Stimulated activated CD4-positive, alpha-beta T cell treated with anti-CD3 and anti-CD28 coated beads, Interleukin-1b, Interleukin-23, amount 100 ng/mL, for 1 hour (primary cell): Measurements from ENCODE around the gene MTCP1.

Experiments
- DNase-seq, 2 donors: peaks; one replicate each; pipeline ENCODE4 v3.0.0-alpha.2; 2020; ENCODE audit warnings: low read depth in 2 of 2

Gene MTCP1

DNA sequence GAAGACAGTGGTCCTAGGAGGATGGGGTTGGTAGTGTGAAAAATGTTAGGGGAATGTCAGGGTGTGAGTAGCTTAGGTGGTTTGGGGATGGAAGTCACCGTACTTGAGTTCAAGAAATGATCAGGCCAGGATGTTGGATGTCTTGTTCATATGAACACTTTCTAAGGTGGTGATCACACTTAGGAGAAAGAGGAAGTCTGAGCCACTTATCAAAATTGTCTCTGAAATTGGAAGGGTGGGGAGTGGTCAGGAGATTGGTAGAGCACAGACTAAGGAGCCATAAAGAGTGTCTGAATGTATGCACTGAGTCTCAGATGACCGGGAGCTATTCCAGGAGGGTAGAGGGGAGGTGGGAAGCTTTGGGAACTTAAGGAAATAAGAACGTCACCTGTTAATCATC, 17.3 kb downstream of the MTCP1 start:
- DNase-seq = no peak

DNA sequence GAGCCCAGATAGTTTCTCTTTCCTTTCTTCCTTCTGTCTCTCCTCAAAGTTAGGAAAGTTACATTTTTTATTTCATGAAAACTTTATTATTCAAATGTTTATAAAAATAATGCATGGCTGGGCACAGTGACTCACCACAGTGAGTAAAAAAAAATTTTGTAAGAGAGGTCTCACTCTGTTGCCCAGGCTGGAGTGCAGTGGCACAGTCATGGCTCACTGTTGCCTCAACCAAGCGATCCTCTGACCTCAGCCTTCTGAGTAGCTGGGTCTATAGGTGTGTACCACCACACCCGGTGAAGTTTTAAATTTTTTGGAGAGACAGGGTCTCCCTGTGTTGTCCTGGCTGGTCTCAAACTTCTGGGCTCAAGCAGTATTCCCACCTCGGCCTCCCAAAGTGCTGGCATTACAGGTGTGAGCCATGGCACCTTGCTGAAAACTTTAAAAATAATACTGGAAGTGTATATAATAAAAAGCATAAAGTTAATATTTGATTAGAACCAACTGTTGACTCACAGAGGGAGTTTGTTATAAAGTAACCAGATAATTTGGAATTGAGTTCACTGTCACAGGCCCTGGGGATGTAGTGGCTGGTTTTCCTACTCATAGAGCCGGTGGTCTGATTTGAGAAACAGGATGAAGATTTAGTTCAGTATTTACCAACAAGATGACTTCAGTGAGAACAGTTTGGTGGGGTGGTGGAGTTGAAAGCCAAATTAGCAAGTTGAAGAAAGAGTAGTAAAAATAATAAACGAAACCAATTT, 18.0 kb downstream of the MTCP1 start:
- DNase-seq = no peak

DNA sequence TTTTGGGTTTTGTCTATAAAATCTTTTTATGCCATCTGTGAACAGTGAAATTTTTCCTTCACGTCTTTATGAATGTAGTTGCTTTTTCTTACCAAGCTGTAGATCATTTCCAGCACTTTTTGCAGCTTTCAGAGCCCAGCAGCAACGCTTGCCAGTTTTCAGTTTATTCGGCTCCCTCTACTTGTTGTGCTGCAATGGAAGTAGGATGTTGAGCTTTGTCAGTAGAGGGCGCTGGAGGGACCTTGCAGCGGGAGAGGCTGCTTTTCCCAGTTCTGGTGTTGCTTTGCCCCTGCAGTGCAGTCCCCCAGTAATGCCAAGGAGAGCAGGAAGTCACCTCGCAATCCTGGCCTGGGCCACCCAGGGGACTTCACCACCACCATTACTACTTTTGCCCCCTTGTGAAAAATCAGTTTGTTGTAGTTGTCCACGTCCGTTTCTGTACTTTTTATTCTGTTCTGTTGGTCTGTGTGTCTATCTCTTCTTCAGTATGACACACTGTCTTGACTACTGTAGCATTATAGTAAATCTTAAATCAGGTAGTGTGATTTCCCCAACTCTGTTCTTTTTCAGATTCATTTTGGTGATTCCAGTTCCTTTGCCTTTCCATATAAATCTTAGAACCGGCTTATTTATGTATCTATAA, 21.8 kb downstream of the MTCP1 start:
- DNase-seq = peak; percentile 3 to 18

DNA sequence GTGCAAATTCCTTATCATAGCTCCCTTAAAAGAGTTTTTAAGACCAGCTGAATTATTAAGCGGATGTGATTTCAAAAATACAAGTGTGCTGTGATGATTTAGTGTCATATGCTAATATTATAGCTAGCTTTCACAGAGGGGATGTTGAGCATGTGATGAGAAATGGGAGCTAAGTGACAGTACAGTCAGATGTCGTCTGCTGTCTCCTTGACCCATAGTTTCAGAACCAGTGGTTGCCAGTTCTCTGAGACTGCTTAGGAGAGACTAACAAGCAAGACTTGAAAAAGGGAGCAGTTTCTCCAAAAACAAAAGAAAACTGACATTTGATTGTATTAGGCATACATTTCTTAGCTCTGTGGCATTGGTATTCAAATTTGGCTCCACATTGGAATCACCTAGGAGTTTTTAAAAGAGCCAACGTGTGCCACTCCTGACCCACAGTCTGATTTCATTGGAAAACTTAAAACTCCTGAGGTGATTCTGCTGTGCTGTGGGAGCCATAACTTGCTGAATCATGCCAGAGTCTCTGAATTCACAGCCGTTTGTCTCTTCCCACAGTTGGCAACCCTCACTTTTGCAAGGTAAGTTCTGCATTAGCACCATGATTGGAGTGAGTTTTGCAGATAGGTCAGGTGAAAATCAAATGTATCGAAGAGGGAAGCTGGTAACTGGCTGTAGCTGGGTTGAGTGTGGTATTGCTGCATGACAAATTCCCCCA, 24.0 kb downstream of the MTCP1 start:
- DNase-seq = no peak

DNA sequence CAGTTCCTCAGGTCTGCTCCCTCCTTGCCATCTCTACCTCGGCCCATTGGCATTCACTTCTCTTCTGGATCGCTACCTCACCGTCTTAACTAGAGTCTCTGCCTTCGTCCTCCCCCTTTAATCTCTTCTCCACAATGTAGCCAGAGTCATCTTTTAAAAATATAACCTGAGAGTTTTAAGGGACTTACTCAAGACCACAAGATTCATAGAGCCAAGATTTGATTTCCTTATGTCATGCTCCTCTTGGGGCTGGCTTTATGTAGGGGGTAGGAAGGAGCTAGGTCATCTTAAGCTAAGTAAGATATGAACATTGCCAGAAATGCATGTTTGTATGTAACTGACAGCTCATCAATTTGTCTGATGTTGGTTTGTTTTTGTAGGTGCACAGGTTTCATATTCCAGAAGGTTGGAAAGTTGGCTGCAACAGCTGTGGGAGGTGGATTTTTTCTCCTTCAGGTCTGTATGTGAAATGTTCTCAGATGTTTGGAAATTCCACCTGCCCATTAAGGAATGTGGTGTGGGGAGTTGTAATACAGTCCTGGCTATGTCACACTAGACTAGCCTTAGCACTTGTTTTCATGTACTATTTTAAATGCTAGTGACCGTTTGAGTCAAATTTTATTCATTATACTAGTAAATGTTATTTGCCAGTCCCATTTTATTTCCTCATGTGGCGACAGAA, 24.7 kb downstream of the MTCP1 start:
- no peak for DNase-seq

DNA sequence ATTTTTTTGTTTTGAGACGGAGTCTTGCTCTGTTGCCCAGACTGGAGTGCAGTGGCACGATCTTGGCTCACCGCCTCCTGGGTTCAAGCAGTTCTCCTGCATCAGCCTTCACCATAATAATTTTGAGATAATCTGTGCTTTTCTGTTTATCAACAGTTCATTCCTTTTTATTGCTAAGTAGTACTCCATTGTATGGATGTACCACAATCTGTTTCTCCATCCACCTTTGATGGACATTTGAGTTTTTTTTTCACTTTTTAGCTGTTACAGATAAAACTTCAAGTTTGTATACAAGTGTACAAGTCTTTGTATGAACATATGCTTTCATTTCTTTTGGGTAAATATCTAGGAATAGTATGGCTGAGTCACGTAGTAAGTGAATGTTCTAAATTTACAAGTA, 35.2 kb downstream of the MTCP1 start:
- DNase-seq = no peak

DNA sequence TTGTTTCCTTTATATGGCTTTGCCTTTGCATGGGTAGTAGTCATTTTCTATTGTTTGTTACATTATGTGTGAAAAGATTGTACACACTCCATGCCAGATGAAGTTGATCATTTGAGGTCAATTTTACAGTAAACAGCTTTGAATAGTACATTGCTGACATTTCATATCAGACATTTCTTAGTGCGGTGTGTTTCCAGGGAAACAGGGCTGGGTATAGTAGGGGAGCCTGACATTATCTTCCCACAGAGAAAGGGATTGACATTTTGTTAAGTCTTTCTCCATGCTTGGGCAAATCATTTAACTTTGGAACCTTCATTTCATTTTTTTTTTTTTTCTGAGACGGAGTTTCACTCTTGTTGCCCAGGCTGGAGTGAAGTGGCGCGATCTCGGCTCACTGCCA, 39.3 kb downstream of the MTCP1 start:
- DNase-seq = no peak

DNA sequence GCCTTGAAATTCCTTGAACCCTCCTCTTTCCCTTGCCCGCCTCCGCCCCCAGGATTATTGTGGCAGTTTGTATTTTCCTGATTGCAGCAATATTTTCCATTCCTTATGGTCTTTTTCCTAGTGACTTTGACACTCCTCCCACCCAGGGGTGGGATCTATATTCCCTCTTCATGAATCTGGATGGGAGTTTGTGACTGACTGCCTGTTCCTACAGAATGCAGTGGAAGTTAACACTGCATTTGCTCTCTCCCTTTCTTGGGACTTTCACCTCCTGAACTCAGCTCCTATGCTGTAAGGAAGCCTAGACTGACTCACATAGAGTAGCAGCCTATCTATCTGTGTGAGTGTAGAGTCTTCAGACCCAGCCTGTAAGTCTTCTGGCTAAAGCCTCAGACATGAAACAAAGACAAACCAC, 42.1 kb downstream of the MTCP1 start:
- no peak for DNase-seq

DNA sequence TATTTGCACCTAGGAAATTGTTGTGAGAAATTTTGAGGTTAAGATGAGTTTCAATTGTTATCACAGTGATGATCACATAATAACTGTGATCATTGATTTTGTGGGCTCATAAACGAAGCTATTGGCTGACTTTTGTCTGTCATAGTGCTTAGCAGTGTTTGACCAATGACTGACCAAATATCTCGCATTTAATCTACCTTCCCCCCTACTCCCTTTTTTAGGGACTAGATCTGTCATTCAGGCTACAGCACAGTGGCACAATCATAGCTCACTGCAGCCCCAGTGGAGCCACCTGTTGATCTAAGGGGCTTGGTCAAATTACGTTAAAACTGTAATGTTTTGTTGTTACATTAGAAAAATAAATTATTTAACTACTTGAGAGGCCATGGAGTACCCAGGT, 42.8 kb downstream of the MTCP1 start:
- DNase-seq = no peak

DNA sequence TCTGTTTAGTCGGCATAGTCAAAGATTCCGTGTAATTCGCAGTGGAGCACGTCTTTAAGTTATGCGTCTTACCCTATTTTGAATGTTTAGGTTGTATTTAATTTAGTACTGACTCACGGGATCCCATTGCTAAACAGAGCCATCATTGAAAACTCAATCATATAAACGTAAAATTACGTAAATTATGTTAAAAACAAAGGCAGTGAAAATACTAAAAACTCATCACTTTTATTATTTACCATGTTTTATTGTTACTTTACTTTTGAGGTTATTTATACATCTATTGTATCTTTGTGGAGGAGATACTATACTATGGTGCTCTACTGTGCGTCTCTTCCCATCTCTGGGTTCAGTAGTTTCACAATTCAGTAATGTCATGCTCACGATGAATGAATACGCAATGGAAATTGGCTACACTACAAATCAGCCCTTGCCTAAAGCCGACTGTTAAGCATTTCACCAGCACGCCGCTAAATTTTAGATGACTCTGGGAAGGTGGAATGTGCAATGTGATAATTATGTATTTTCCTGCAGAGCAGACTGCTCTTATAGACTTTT, 43.3 kb downstream of the MTCP1 start:
- DNase-seq = no peak

DNA sequence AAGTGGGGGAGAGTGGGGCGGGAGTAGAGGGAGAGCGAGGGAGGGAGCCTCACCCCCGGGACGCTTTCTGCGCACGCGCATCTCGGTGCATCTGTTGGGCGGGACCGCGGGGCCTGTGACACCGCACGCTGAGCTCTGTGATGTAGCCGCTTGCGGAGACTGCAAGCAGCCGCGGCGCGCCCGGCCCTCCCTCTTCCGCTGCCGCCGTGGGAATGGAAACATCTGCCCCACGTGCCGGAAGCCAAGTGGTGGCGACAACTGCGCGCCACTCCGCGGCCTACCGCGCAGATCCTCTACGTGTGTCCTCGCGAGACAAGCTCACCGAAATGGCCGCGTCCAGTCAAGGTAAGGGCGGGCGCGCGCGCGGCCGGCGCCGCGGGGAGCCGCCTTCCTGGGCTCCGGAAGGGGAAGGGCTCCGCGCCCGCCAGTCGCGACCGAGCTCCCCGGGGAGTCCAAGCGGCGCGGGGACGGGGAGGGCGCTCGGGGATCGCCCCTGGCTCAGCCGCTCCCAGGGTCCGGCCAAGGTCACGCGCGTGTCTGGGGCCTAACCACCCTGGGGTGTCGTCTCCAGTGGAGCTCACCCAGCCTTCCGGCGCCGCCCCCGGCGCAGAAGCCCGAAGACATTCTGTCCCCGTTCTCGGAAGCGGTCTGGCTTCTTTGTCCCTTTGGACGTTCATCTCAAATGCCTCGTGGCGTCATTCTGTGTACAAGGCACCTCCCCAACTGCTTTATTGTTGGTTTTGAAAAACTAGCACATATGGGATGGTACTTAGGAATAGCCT, 44.0 kb downstream of the MTCP1 start, which contains the start of gene FUNDC2:
FUNDC2 (plus strand) TSS at position 118 of the 782 bp plus-strand sequence; CDS start at position 213, 95 bp downstream.
- peak; percentile 72 to 88 for DNase-seq

DNA sequence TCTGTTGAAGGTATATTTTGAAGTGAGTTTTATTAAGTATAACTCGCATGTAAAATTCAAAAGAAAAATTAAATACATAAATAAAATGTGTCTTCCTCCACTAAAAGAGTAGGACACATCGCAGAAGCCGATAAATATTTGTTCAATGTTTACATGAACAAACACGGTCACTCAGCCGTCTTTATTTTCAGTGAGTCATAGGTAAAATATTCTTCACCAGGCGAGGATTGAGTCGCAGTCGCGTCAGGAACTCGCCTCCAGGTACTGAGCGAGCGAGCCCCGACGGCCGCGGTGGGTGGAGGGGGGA, 44.6 kb downstream of the MTCP1 start:
- DNase-seq = no peak

DNA sequence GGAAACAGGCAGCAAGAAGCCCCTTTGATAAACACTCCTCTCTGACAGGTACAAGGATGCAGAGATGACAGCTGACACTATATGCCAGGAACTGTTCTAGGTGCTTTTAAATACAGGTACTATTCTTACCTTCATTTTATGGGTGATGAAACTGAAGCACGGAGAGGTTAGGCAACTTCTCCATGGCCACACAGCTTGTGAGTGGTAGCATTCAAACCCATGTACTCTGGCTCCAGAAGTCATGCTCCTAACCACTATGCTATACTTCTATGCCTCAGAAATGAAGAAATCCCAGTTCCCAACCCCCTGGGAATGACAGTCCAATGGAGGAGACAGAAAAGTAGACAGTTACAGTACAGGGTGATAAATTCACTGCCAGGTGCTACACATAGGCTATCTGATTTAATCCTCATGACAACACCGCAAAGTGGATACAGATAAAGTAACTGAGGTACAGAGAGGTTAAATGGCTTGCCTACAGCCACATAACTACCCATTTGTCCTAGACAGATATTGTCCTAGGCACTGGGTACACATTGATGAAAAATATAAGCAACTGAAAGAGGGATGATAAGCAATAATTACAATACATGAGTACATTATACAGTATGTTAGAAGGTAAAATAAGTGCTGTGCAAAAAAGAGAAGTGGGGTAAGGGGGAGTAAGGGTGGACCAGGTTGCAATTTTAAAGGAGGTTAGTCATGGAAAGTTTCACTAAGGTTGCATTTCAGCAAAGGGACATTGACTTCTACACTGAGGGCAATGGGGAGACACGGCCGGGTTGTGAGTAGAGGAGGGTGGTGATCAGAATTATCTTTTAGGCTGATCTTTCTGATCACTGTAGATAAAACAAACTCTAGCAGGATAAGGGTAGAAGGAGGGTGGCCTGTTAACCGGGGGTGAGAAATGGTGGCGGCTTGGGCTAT, 46.8 kb downstream of the MTCP1 start:
- DNase-seq = no peak

DNA sequence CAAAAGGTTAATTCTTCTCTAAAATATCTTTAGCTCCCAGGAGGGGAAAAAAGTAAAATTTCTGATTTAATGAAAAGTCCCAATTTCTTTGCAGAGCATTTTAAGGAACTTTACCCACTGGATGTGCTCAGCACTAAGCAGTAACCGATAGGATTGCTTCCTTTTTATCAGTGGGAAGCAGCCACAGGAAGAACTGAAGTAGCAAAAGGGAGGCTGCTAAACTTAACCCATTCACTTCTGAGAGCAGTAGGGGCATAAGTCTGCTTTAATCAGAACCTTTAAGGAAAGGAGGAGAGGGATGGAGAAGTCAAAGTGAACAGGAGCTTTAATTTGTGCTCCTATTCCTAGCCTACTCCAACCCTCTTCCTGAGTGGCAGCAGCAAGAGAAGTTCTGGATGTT, 48.4 kb downstream of the MTCP1 start, which contains the start of gene F8:
F8 (minus strand) TSS at position 139 of the 400 bp plus-strand sequence. CDS start 171 bp downstream, outside the sequence.
- DNase-seq = no peak

DNA sequence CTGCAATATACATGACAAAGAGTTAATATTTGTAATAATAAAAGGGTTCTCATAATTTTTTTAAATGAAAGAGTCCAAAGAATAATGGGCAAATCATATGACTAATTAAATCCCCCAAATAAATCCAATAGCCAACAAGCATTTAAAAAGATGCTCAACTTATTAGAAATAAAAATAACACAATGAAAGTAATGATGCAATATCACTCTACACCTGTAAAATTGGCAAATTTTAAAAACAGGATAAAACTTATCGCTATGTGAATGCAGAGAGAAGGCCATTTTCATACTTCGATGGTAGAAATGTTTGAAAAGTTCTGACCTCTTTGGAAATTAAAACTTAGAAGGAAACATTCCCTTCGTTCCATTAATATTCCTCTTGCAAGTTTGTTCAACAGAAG, 50.3 kb downstream of the MTCP1 start:
- DNase-seq = no peak
